NCI-H1436 (cell line): ENCODE data around the gene MTR.
"Not testable (repeated sequence)": the region's sequence is repeated elsewhere in the genome, so short reads cannot be mapped to it uniquely, and the experiment has no call there.

Experiments used
- DNase-seq: peaks from one replicate; lab custom pipeline; 2025; lab: John Stamatoyannopoulos, UW

MTR gene

GRCh38 chr1:236904892-236905741 lies 110.0 kb downstream of the MTR start:
- DNase-seq, result no peak

GRCh38 chr1:236907205-236907604 lies 112.1 kb downstream of the MTR start:
- no peak for DNase-seq

- DNase-seq, result no peak
Observed at GRCh38 chr1:236908669-236909068, 113.6 kb downstream of the MTR start.

- DNase-seq, result not testable (repeated sequence)
Observed at GRCh38 chr1:236911047-236911446, 116.0 kb downstream of the MTR start.

- DNase-seq, result no peak
Observed at GRCh38 chr1:236913371-236914037, 118.4 kb downstream of the MTR start.

- DNase-seq, result no peak
Observed at GRCh38 chr1:236914375-236914774, 119.3 kb downstream of the MTR start.

- DNase-seq, result no peak
Observed at GRCh38 chr1:236916131-236916800, 121.2 kb downstream of the MTR start.

- no peak for DNase-seq
Observed at GRCh38 chr1:236917448-236917847, 122.4 kb downstream of the MTR start.

GRCh38 chr1:236920286-236920894 lies 125.3 kb downstream of the MTR start:
- DNase-seq, result no peak

- no peak for DNase-seq
Observed at GRCh38 chr1:236921610-236922009, 126.5 kb downstream of the MTR start.

- DNase-seq, result no peak
Observed at GRCh38 chr1:236922190-236922589, 127.1 kb downstream of the MTR start.

- no peak for DNase-seq
Observed at GRCh38 chr1:236925386-236925785, 130.3 kb downstream of the MTR start.

- no peak for DNase-seq
Observed at GRCh38 chr1:236930503-236930902, 135.4 kb downstream of the MTR start.

- no peak for DNase-seq
Observed at GRCh38 chr1:236938760-236939159, 143.7 kb downstream of the MTR start.

- DNase-seq, result no peak
Observed at GRCh38 chr1:236942431-236942830, 147.3 kb downstream of the MTR start.

- DNase-seq, result no peak
Observed at GRCh38 chr1:236944556-236944955, 149.5 kb downstream of the MTR start.

- no peak for DNase-seq
Observed at GRCh38 chr1:236945002-236945401, 149.9 kb downstream of the MTR start.

GRCh38 chr1:236947794-236948193 lies 152.7 kb downstream of the MTR start:
- DNase-seq, result no peak

- no peak for DNase-seq
Observed at GRCh38 chr1:236948381-236948780, 153.3 kb downstream of the MTR start.

- no peak for DNase-seq
Observed at GRCh38 chr1:236948996-236949395, 153.9 kb downstream of the MTR start.

- no peak for DNase-seq
Observed at GRCh38 chr1:236950365-236950764, 155.3 kb downstream of the MTR start.

- DNase-seq, result no peak
Observed at GRCh38 chr1:236951672-236952071, 156.6 kb downstream of the MTR start.
